Medulla oblongata (tissue), 1 donor: ENCODE results near the gene MIOX.

Experiments used
- DNase-seq: peaks from one replicate; pipeline ENCODE4 v3.0.0-alpha.2; 2015; ENCODE audit errors: extremely low spot score

The MIOX gene

GRCh38 chr22:50490531-50491308 lies 4.1 kb downstream of the MIOX start:
- no peak for DNase-seq

DNA sequence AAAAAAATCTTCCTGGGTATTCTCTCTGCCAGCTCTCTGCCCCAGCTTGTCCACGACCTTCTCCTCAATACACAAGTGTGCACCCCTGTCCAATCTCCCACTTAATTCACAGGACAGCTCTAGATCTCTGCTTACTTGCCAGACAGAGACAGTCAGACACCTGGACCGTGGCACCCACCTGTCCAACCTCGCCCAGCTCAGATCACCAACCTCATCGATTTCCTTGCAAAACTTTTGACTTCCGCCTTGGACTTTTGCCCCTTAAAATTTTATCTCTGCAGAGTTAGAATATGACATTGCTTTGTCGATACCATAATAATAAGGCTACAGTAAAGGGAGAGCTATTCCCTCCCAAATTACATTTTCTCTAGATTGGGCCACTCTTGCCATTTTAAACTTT lies 10.4 kb downstream of the MIOX start:
- DNase-seq, result no peak

GRCh38 chr22:50498322-50498890 lies 11.7 kb downstream of the MIOX start:
- DNase-seq, result peak; percentile 80

GRCh38 chr22:50500452-50500851 lies 13.8 kb downstream of the MIOX start:
- DNase-seq, result no peak

- DNase-seq, result no peak
Measured at GRCh38 chr22:50502096-50502495, 15.4 kb downstream of the MIOX start.

GRCh38 chr22:50502628-50503474 lies 16.2 kb downstream of the MIOX start:
- no peak for DNase-seq

- DNase-seq, result no peak
Measured at GRCh38 chr22:50503475-50504145, 17.0 kb downstream of the MIOX start.

DNA sequence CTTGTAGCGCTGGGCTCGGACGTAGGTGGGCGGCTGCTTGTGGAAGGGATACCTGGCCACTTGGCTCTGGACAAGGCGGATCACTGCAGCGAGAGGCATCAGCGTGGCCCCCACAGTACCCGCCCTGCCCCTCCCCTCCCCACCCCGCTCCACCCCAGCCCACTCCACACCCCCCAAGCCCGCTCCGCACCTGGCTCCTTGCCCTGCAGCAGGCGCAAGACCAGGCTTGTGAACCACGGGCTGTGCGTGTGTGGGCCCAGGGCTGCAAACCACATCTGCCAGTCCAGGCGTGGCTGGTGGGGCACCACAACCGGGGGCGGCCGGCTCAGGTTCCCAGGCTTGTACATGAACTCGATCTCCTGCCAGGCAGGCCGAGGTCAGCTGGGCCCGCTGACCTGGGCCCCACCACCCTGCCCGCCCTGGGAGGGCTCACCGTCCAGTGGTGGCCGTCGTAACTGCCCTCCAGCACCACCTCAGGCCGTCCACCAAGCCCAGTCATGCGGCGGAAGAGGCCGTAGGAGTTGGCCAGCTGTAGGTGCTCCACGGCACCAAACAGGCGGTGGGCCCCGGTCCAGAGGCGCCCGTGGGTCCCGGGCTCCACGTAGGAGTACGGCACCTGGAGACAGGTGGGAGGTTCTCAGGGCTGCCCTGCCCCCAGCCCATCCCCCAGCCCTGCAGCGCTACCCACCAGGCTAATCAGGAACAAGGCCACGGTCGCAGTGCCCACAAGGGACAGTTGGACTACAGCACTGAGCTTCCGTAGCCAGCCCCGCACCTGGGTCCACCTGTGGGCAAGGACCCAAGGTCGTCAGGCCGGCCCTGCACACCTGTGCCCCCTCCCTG lies 17.9 kb downstream of the MIOX start:
- DNase-seq, result no peak

- DNase-seq, result no peak
Measured at GRCh38 chr22:50505276-50505775, 18.7 kb downstream of the MIOX start.

DNA sequence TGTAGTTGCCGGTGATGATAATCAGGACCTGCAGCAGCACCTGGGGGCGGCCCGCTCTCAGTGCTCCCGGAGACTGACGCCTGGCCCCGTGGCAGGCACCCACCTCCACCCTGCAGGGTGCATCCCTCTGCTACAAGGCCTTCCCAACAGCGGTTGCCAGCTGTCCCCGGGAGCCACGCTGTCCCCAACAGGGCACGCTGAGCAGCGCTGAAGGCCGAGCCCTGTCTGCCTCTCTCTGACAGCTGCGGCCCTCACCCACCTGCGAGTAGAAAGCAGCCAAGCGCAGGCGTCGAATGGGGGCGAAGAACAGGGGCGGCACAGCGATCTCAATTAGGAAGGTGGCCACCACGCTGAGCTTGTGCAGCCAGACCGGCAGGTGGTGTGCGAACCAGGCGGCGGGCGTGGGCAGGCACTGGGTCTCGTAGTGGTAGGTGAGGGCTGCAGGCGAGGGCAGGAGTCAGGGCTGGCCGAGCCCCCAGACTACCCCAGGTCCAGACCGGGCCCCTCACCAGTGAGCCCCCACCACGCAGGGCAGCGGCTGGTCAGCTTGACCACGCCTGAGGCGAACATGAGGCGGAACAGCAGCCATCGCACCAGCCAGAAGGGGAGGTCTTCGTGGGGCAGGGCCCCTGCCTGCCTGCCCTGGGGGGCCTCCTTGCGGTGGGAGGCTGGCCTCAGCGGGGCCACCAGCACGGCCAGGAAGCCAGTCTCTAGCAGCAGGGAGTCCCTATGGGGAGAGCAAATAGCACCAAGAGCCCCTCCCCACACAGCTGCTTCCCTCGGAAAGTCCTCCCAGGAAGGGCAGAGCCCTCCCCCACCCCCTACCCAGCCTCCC lies 19.3 kb downstream of the MIOX start:
- DNase-seq, result no peak

- peak; percentile 4 for DNase-seq
Measured at GRCh38 chr22:50506611-50507420, 20.2 kb downstream of the MIOX start.

GRCh38 chr22:50507421-50507990 lies 20.8 kb downstream of the MIOX start, which contains the start of gene LMF2:
Gene LMF2 (minus strand): TSS chr22:50507702. CDS start chr22:50507675, 27 bp downstream.
- no peak for DNase-seq

DNA sequence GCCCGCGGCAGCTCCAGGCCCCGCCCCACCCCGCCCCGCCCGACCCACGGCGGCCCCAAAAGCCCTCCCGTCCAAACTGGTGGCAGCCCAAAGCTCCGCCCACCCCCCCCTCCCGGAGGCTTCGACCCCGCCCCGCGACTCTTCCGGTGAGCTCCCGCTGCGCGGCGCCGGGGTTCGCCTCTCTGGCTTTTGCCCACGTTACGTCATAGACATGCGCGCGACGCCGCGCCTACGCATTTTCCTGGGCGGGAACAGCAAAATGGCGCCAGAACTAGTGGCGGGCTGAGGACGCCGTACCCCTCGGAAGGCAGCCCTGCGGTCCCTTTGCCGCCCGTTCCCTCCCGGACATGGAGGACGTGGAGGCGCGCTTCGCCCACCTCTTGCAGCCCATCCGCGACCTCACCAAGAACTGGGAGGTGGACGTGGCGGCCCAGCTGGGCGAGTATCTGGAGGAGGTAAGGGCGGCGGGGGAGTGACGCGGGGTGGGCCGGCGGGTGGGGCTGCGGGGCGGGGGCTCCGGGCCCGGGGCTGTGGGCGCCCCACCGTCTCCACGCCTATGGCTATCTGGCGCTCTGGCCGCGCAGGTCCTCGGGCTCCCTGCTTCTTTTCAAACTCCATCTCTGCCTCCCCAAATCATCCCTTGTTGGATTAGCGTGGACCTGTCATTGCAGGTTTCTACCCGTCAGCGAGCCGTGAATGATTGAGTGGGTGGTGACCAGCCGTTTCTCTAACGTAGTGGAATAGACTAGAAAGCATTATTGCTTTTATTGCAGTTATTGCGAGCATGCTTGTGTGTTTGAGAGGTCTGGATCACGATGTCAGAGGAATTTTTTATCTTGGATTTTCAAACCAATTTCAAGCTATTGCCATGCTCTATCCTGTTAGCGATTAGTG lies 21.6 kb downstream of the MIOX start, which contains the start of gene NCAPH2:
TSS of gene NCAPH2 (plus strand) at position 234 of the 894 bp plus-strand sequence. CDS start at position 348, 114 bp downstream.
- peak; percentile 97 for DNase-seq

- no peak for DNase-seq
Measured at GRCh38 chr22:50508897-50509296, 22.2 kb downstream of the MIOX start.

DNA sequence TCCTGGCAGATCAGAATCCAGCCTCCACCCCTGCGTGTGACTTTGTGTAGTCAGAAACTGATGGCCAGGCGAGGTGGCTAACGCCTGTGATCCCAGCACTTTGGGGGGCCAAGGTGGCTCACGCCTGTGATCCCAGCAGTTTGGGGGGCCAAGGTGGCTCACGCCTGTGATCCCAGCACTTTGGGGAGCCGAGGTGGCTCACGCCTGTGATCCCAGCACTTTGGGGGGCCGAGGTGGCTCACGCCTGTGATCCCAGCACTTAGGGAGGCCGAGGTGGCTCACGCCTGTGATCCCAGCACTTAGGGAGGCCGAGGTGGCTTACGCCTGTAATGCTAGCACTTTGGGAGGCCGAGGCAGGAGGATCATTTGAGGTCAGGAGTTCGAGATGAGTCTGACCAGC lies 26.5 kb downstream of the MIOX start:
- no peak for DNase-seq

- no peak for DNase-seq
Measured at GRCh38 chr22:50516068-50516467, 29.4 kb downstream of the MIOX start.

GRCh38 chr22:50516891-50517290 lies 30.2 kb downstream of the MIOX start:
- no peak for DNase-seq
